HepG2 (cell line): Measurements from ENCODE around the gene NRBP1. TPM values are rescaled to one million over a fixed set of nuclear protein-coding genes. Genes with fewer than 3 reads are reported as not detected.

ENCODE experiments used
- ADNP ChIP-seq: sonication (generic); formaldehyde crosslinking; IDR thresholded peaks from 2 replicates; pipeline ENCODE4 v1.4.0; 2020; ENCODE audit warnings: missing genetic modification reagents
- DZIP1 ChIP-seq: sonication (generic); formaldehyde crosslinking; IDR thresholded peaks from 2 replicates; pipeline ENCODE4 v1.5.0; 2020; ENCODE audit warnings: mild to moderate bottlenecking, missing genetic modification reagents
- EZH2 ChIP-seq: conservative IDR thresholded peaks from 2 replicates; pipeline ENCODE4 v1.6.1; 2012; ENCODE audit warnings: mild to moderate bottlenecking, low read depth, low read length, moderate library complexity
- FLYWCH1 ChIP-seq: sonication (generic); formaldehyde crosslinking; IDR thresholded peaks from 2 replicates; pipeline ENCODE4 v1.8.1; 2023; ENCODE audit warnings: mild to moderate bottlenecking, missing genetic modification reagents
- FOXA3 ChIP-seq: IDR thresholded peaks from 2 replicates; pipeline ENCODE4 v1.6.1; 2016; ENCODE audit warnings: missing genetic modification reagents, missing compliant biosample characterization
- FOXM1 ChIP-seq: sonication (generic); formaldehyde crosslinking; IDR thresholded peaks from 2 replicates; pipeline ENCODE4 v1.5.0; 2020; ENCODE audit warnings: missing genetic modification reagents
- HNRNPH1 ChIP-seq: fragments of 200-400 bp; formaldehyde crosslinking; optimal IDR thresholded peaks from 2 replicates; pipeline ENCODE3; 2017; ENCODE audit warnings: mild to moderate bottlenecking, low read depth, low read length
- LCORL ChIP-seq, 2 experiments: fragments of 450-650 bp in 1 of 2; sonication (generic) in 1 of 2; formaldehyde crosslinking in 1 of 2; IDR thresholded peaks; 2 replicates each; pipeline versions ENCODE4 v1.5.0 to v1.6.1; 2017 to 2020; ENCODE audit warnings: antibody characterized with exemption in 1 of 2, missing genetic modification reagents in 1 of 2
- MEIS2 ChIP-seq: sonication (generic); formaldehyde crosslinking; IDR thresholded peaks from 2 replicates; pipeline ENCODE4 v1.9.0; 2021; ENCODE audit warnings: mild to moderate bottlenecking, missing genetic modification reagents
- NFYB ChIP-seq: sonication (generic); formaldehyde crosslinking; IDR thresholded peaks from 2 replicates; pipeline ENCODE4 v1.4.0; 2020; ENCODE audit warnings: missing genetic modification reagents
- RNF2 ChIP-seq: fragments of 450-650 bp; conservative IDR thresholded peaks from 2 replicates; pipeline ENCODE4 v1.6.1; 2016; ENCODE audit warnings: low read depth
- TCF7L2 ChIP-seq: IDR thresholded peaks from 2 replicates; pipeline ENCODE4 v1.6.1; 2011; ENCODE audit warnings: mild to moderate bottlenecking, low read depth, low read length, moderate library complexity
- ZBTB34 ChIP-seq: sonication (generic); formaldehyde crosslinking; IDR thresholded peaks from 2 replicates; pipeline ENCODE4 v1.8.0; 2022; ENCODE audit warnings: mild to moderate bottlenecking, missing genetic modification reagents
- ZFY ChIP-seq: sonication (generic); formaldehyde crosslinking; IDR thresholded peaks from 2 replicates; pipeline ENCODE4 v1.4.0; 2020; ENCODE audit warnings: missing genetic modification reagents
- ZMYM4 ChIP-seq: sonication (generic); formaldehyde crosslinking; IDR thresholded peaks from 2 replicates; pipeline ENCODE4 v1.8.1; 2023; ENCODE audit warnings: mild to moderate bottlenecking, missing genetic modification reagents
- ZNF12 ChIP-seq: sonication (generic); formaldehyde crosslinking; IDR thresholded peaks from 2 replicates; pipeline ENCODE4 v1.5.0; 2020; ENCODE audit warnings: missing genetic modification reagents
- ZNF124 ChIP-seq: sonication (generic); formaldehyde crosslinking; IDR thresholded peaks from 2 replicates; pipeline ENCODE4 v1.4.0; 2020; ENCODE audit warnings: missing genetic modification reagents
- ZNF296 ChIP-seq: sonication (generic); formaldehyde crosslinking; conservative IDR thresholded peaks from 2 replicates; pipeline ENCODE4 v1.5.0; 2020; ENCODE audit warnings: mild to moderate bottlenecking, missing genetic modification reagents
- ZNF337 ChIP-seq: sonication (generic); formaldehyde crosslinking; IDR thresholded peaks from 2 replicates; pipeline ENCODE4 v1.5.1; 2020; ENCODE audit warnings: missing genetic modification reagents, low read depth, mild to moderate bottlenecking, borderline replicate concordance
- ZNF350 ChIP-seq: sonication (generic); formaldehyde crosslinking; IDR thresholded peaks from 2 replicates; pipeline ENCODE4 v1.4.0; 2020; ENCODE audit warnings: mild to moderate bottlenecking, low read depth, missing genetic modification reagents, borderline replicate concordance
- ZNF530 ChIP-seq: sonication (generic); formaldehyde crosslinking; IDR thresholded peaks from 2 replicates; pipeline ENCODE4 v1.5.0; 2020; ENCODE audit warnings: low read depth, mild to moderate bottlenecking, missing genetic modification reagents
- ZNF652 ChIP-seq: IDR thresholded peaks from 2 replicates; pipeline ENCODE4 v1.6.1; 2016; ENCODE audit warnings: low read depth, borderline replicate concordance
- ZNF704 ChIP-seq: sonication (generic); formaldehyde crosslinking; IDR thresholded peaks from 2 replicates; pipeline ENCODE4 v1.8.1; 2023; ENCODE audit warnings: mild to moderate bottlenecking, inconsistent platforms, moderate library complexity, missing genetic modification reagents, borderline replicate concordance
- ZNF720 ChIP-seq: sonication (generic); formaldehyde crosslinking; IDR thresholded peaks from 2 replicates; pipeline ENCODE4 v1.4.0; 2020; ENCODE audit warnings: missing genetic modification reagents
- ZNF768 ChIP-seq: sonication (generic); formaldehyde crosslinking; IDR thresholded peaks from 2 replicates; pipeline ENCODE4 v1.4.0; 2020; ENCODE audit warnings: missing genetic modification reagents
- ZNF883 ChIP-seq: sonication (generic); formaldehyde crosslinking; IDR thresholded peaks from 2 replicates; pipeline ENCODE4 v1.5.1; 2020; ENCODE audit warnings: mild to moderate bottlenecking, missing genetic modification reagents; ENCODE audit errors: not compliant biosample characterization
- polyA plus RNA-seq, 8 experiments: library from polyadenylated mRNA; depleted of rRNA in 3 of 8; stranded (reverse) in 7 of 8; unstranded in 1 of 8; fragments of >200 nt; fragmentation: Illumina TruSeq in 4 of 8; extraction: Trizol in 4 of 8; gene quantifications; 2 replicates each; pipeline versions ENCODE4 v1.2.1 to v1.2.3, GENCODE V29; 2011 to 2016; ENCODE audit warnings: low read depth in 4 of 8, missing spikeins in 1 of 8, mixed read lengths in 1 of 8; ENCODE audit not compliant: insufficient read depth in 1 of 8
- total RNA-seq, 5 experiments: library from RNA; depleted of rRNA; stranded (reverse); fragments of >200 nt; fragmentation: Illumina TruSeq; extraction: Trizol; gene quantifications; 2 replicates each; pipeline ENCODE4 v1.2.3, GENCODE V29; 2016; ENCODE audit warnings: low read depth in 1 of 5

The NRBP1 gene
- total and polyA plus RNA-seq, 2 of the 13 experiments (the other 11 are each of a cell fraction or from before 2014, with no cell fraction given) = 165 to 240 TPM

GRCh38 chr2:27379836-27380625 is 48.4 kb upstream of the NRBP1 start (continued):
- TF ChIP-seq HNRNPH1 (no peak), ZFY (CRISPR knock-in tag) (no peak), ZNF704 (CRISPR knock-in tag) (no peak), NFYB (CRISPR knock-in tag) (no peak; the same call in 1 of the 2 replicates), ZNF652 (CRISPR knock-in tag) (no peak), ZNF720 (CRISPR knock-in tag) (no peak), FOXM1 (CRISPR knock-in tag) (no peak), EZH2 (no peak), FOXA3 (peak; percentile 28; the same call in 1 of the 2 replicates), ZNF296 (CRISPR knock-in tag) (0 out of 2 replicates have a peak, but pooled peaks have one; percentile 25), ZNF12 (no peak), TCF7L2 (no peak), ADNP (no peak), ZBTB34 (CRISPR knock-in tag) (0 out of 2 replicates have a peak, but pooled peaks have one; percentile 20), RNF2 (no peak), DZIP1 (CRISPR knock-in tag) (no peak), ZMYM4 (CRISPR knock-in tag) (no peak), MEIS2 (CRISPR knock-in tag) (0 out of 2 replicates have a peak, but pooled peaks have one; percentile 46), ZNF883 (CRISPR knock-in tag) (peak; percentile 13), ZNF768 (CRISPR knock-in tag) (no peak), LCORL (IDR thresholded peaks at IDR 0.05) (no peak), LCORL (CRISPR knock-in tag; IDR thresholded peaks at IDR 0.05) (0 out of 2 replicates have a peak, but pooled peaks have one; percentile 22), ZNF530 (CRISPR knock-in tag) (no peak), FLYWCH1 (CRISPR knock-in tag) (no peak), ZNF337 (CRISPR knock-in tag) (no peak), ZNF350 (CRISPR knock-in tag) (no peak), ZNF124 (no peak)
